ENCODE measurements around the gene PEX6.

DNA sequence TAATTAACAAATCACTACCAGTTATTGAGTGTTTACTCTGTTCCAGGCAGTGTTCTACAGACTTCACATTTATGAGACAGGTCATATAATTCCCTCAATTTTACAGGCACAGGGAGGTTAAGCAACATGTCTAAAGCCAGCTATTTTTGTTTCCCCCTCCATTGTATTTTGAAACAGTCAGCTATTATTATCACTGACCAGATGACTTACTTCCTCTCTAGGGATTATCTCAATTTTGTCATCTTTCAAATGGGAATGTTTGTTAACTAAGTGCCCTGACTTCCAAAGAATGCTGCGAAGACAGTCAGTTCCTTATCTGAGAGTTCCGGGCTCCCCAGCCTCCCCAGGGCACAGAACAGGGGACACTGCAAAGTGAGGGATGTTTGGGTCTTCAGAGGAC, 55.3 kb downstream of the PEX6 start:
- TF ChIP-seq EP300 (IDR thresholded peaks at IDR 0.05), result no peak
- no peak for TF ChIP-seq POLR2AphosphoS5 (IDR thresholded peaks at IDR 0.05)

Measured in upper lobe of left lung (tissue), 4 donors.